Adrenal gland (tissue), 5 donors: ENCODE results near the gene CALD1.

Experiments
- POLR2A ChIP-seq, 2 donors: fragments of 450-650 bp; IDR thresholded peaks; one replicate each; pipeline ENCODE4 v1.6.1; 2017; ENCODE audit warnings: antibody characterized with exemption in 2 of 2, mild to moderate bottlenecking in 2 of 2, moderate library complexity in 1 of 2
- TF ChIP-seq, protein P1 (sequence below), 6 experiments: fragments of 450-650 bp in 4 of 6; fragments of 200-600 bp in 2 of 6; sonication (generic) in 1 of 6; IDR thresholded peaks; 1 replicate in 5 of 6; 2 replicates in 1 of 6; pipeline versions ENCODE4 v1.5.1 to v1.8.0; 2016 to 2021; ENCODE audit warnings: antibody characterized with exemption in 6 of 6, mild to moderate bottlenecking in 2 of 6, moderate library complexity in 1 of 6
- donor health status: DM: no; HTN: no; CAD: no.

DNA sequence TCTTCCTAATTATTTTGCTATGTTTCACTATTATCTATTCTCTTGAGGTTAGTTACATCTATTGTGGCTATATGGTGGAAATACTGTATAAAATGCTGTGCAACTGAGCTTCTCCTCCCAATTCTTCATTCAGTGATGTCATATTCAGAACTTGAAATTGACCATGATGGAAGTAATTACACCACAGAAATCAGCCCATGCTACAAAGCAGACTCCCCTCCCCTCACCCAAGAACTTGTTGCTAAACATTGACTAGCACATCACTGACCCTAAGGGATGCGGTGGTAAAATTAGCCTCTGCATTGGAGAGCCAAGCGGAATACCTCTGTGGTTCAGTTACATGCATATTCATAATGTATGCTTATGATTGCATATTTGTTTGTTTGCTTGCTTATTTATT is 8.8 kb downstream of the CALD1 start:
- TF ChIP-seq, protein P1, sequence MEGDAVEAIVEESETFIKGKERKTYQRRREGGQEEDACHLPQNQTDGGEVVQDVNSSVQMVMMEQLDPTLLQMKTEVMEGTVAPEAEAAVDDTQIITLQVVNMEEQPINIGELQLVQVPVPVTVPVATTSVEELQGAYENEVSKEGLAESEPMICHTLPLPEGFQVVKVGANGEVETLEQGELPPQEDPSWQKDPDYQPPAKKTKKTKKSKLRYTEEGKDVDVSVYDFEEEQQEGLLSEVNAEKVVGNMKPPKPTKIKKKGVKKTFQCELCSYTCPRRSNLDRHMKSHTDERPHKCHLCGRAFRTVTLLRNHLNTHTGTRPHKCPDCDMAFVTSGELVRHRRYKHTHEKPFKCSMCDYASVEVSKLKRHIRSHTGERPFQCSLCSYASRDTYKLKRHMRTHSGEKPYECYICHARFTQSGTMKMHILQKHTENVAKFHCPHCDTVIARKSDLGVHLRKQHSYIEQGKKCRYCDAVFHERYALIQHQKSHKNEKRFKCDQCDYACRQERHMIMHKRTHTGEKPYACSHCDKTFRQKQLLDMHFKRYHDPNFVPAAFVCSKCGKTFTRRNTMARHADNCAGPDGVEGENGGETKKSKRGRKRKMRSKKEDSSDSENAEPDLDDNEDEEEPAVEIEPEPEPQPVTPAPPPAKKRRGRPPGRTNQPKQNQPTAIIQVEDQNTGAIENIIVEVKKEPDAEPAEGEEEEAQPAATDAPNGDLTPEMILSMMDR (IDR thresholded peaks at IDR 0.05) = no peak
- TF ChIP-seq POLR2A (IDR thresholded peaks at IDR 0.05) = no peak
